DMS114 treated with DMSO at 0.1 percent for 48 hours (cell line): ENCODE results near the gene C19orf67.
"Not testable (repeated sequence)": the region's sequence is repeated elsewhere in the genome, so short reads cannot be mapped to it uniquely, and the experiment has no call there.

Source experiments
- DNase-seq: peaks from one replicate; lab custom pipeline; 2025; ENCODE audit not compliant: unreplicated experiment; lab: John Stamatoyannopoulos, UW

The C19orf67 gene

DNA sequence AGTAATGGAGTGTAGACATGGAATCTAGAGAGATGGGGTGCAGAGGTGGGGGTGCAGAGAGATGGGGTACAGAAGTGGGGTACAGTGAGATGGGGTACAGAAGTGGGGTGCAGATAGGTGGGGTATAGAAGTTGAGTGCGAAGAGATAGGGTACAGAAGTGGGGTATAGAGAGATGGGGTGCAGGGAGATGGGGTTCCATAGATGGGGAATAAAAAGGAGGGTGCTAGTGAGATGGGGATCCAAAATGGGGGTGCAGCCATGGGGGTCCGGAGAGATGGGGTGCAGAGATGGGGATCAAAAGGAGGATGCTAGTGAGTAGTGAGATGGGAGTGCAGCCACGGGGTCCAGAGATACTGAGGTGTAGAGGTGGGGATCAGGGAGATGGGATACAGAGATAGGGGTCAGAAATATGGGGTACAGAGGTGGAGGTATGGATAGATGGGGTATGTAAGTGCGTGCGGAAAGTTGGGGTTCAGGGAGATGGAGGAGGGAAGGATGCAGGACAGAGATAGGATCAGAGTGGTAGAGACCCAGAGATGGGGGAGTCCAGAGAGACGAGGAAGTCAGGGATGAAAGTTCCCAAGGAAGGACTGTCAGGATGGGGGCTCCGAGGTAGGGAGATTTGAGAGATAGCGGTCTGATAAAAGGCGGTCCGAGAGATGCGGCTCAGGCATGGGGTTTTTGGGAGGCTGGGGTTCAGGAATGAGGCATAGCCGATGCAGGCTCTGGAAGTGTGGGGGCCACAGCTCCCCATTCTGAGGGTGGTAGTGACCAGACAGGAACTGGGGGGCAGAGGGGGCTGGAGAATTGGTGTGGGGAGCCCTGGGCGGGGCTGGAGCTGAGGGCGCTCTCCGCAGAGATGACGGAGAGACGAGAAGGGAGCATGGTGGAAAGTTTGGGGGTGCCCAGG is 27.1 kb downstream of the C19orf67 start:
- DNase-seq: no peak

DNA sequence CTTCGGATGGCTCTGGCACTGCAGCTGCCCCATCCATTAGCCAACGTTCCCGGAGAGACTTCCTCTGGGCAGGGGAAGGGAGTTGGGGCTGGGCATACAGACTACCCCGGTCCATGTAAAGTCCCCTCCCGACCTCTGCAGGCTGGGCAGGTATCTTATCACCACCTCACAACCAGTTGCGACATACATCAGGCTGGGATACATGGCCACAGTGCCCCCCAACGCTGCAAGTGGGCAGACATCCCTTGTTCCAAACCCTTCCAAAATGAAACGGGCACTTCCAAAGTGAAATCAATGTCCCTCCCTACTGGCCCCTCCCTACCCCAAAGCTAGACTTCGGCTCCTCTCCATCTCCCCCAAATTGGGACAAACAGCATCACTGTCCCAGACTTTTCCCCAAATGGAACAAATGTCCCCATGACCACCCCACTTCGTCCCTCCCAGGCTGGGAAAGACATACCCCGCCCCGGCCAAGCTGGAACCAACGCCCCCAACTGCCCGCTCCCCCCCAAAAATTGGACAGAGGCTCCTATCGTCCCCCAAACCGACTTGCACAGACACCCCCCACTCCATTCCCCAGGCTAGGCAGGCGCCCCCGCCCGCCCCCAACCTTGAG is 28.7 kb downstream of the C19orf67 start:
- DNase-seq: no peak

DNA sequence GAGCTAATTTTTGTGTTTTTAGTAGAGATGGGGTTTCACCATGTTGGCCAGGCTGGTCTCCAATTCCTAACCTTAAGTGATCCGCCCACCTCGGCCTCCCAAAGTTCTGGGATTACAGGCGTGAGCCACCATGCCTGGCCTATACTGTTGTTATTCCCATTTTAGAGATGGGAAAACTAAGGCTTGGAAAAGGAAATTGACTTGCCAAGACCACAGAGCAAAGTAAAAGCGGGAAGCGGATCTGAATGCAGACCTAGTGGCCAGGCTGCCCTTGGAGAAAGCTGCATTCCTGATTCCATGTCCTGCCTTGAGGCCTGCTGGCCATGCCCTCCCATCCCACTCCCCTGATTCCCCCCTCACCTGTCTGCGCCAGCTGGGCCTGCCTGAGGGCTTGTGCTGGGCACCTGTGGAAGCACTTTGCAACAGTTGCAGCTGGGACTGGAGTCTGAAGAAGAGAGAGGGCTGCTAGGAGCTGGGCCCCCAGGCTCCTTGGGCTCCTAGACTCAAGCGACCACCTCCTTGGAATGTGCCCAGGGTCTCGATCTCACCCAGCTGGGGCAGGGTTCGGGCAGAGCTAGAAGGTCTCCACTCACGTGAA is 29.4 kb downstream of the C19orf67 start:
- DNase-seq: no peak

DNA sequence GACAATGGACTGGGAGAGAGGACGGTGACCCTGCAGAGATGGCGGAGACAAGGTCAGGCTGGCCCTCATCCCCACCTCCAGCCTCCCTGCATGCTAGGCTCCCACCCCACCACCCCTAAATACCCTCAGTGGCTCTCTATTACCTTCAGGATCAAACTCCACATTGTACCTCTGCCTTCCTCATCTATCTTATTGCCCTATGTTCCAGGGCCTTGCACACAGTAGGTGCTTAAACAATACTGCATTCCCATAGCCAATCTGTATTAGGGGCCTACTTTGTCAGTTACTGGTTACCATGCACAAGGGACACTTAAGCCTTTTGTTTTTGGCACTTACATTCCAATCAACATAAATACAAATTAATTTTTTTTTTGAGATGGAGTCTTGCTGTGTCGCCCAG is 30.2 kb downstream of the C19orf67 start:
- DNase-seq: no peak

DNA sequence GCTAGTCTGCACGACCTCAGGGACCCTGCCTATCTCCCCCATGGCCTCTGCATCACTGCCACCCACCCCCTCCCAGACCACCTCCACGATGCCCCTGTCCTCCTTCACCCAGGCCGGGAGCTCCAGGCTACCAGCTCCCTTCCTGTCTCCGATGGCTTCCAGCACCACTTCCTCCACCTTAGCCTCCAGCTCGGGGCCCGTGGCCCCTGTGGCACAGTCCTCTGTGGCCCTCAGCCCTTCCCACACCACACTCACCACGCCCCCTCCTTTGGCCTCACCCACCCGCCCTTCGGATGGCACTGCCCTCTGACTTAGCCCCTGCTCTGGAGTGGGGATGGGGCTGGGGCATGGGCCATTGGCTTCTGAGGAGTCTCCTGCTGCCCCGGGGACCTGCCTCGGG is 30.9 kb downstream of the C19orf67 start:
- no peak for DNase-seq

DNA sequence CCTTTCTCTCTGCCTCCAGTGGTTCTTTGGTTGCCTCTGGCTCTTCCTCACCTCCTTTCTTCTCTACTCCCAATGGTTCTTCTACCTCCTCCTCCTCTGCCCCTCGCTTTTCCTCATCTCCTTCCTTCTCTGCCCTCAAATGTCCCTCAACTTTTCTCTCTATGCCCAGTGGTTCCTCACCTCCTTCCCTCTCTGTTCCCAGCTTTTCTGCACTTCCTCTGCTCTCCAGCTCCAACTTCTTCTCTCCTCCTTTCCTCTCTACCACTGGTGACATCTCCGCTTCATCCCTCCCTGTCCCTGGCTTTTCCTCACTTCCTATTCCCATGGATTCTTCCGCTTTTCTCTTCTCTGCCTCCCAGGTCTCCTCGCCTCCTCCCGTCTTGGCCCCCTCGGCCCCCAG is 31.5 kb downstream of the C19orf67 start:
- no peak for DNase-seq

DNA sequence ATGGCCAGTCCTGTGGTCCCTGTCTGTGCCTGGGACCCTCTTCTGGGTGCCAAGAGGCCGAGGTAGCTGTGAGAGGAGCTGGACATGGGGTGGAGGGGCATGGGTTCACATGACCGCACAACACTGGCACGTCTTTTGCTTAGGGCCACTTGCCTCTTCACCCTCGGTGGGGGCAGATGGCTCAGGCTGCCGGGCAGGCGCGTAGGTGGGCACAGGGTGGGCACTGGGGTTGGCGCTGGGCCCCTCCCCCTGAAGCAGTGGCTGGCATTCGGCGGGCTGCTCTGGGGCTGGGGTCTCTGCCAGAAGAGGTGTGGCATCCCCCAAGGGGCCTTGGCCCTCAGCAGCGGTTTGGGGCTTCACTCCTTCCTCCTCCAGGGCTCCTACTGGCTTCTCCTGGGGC is 32.1 kb downstream of the C19orf67 start:
- no peak for DNase-seq

DNA sequence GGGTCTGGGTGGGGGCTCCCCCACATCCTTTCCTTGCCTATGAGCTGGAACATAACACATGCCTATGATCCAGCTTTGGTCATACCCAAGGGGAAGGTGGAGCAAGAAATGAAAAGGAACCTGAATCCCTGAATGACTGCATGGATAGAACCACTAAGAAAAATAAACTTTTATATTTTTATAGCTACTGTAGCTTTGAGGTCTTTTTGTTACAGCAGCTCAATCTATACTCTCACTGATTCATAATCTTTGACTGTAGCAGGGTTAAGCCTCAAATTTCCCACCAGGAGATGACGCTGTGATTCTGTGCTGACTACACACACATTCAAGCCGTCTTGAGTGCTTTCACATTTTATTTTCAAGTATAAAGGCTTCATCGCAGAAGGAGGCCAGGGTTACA is 32.6 kb downstream of the C19orf67 start:
- DNase-seq: no peak

DNA sequence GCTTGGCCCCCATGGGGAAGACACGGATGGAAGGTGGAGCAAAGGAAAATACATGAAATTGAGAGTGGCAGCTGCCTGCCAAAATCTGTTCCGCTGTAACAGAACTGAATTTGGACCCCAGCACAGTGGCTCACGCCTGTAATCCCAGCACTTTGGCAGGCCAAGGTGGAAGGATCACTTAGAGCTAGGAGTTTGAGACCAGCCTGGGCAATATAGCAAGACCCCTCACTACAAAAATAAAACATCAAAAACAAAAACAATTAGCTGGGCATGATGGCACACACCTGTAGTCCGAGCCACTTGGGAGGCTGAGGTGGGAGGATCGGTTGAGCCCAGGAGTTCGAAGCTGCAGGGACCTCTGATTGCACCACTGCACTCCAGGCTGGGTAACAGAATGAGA is 33.1 kb downstream of the C19orf67 start:
- DNase-seq: no peak

DNA sequence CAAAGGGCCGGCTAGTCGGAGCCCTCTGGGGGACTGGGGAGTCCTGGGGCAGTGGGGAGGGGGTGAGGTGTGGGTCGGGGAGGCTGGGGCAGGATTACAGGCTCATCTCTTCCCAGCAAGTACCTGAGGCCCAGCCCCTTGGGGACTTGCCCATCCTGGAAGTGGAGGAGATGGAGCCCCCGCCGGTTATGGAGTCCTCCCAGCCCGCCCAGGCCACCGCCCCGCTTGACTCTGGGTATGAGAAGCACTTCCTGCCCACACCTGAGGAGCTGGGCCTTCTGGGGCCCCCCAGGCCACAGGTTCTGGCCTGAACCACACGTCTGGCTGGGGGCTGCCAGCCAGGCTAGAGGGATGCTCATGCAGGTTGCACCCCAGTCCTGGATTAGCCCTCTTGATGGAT is 33.6 kb downstream of the C19orf67 start:
- no peak for DNase-seq

DNA sequence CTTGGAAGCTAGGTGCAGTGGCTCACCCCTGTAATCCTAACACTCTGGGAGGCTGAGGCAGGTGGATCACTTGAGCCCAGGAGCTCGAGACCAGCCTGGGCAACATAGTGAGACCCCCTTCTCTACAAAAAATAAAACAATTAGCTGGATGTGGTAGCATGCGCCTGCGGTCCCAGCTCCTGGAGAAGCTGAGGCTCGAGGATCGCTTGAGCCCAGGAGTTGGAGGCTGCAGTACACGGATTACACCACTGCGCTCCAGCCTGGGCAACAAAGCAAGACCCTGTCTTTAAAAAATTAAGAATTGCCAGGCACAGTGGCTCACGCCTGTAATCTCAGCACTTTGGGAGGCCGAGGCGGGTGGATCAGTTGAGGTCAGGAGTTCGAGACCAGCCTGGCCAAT is 34.6 kb downstream of the C19orf67 start:
- not testable (repeated sequence) for DNase-seq

DNA sequence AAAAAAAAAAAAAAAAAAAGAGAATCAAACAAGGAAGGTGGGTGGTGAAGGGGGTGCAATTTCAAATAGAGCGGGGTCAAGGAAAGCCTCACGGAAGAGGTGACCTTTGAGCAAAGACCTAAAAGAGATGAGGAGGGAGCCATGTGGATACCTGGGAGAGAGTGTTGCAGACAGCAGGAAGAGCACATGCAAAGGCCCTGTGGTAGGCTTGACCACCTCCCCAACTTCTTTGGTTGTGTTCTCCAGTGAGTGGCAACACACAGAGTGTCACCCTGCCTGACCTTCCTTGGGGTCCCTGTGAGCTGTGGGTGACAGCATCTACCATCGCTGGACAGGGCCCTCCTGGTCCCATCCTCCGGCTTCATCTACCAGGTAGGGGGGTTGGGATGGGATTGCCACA is 35.1 kb downstream of the C19orf67 start:
- no peak for DNase-seq

DNA sequence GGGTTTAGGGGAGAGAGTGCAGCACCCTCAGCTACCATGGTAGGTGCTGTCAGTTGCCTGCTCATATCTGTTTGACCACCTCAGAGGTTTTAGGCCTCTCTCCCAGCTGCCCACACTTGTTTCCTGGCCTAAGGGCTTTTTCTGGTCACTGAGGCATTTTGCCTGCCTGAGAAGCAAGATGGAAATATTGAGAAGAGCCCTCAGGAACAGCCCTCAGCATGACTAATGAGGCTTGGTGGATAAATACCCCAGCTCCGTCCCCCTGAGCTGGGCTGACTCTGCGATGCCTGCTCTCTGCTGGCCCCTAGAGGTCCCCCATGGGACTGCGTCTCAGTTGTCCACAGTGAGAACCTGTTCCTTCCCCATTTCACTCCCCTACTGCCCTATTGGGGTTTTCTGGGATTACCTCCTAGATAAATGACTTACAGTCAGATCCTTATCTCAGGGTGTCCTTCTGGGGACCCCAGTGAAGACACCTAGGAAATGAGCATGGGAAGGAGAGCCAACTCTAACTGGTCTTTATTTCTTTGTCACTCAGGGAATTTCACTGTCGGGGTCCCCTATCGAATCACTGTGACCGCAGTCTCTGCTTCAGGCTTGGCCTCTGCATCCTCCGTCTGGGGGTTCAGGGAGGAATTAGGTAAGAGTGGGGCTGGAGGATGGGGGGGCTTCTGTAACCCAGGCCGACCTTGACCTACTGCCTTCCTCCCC is 37.0 kb downstream of the C19orf67 start:
- no peak for DNase-seq

DNA sequence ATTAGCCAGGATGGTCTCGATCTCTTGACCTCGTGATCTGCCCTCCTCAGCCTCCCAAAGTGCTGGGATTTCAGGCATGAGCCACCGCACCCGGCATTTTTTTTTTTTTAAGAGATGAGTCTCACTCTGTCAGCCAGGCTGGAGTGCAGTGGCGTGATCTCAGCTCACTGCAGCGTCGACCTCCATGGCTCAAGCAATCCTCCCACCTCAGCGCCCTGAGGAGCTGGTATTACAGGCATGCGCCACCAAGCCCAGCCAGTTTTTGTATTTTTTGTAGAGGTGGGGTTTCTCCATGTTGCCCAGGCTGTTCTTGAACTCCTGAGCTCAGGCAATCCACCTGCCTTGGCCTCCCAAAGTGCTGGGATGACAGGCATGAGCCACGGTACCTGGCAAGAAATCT is 37.7 kb downstream of the C19orf67 start:
- not testable (repeated sequence) for DNase-seq

DNA sequence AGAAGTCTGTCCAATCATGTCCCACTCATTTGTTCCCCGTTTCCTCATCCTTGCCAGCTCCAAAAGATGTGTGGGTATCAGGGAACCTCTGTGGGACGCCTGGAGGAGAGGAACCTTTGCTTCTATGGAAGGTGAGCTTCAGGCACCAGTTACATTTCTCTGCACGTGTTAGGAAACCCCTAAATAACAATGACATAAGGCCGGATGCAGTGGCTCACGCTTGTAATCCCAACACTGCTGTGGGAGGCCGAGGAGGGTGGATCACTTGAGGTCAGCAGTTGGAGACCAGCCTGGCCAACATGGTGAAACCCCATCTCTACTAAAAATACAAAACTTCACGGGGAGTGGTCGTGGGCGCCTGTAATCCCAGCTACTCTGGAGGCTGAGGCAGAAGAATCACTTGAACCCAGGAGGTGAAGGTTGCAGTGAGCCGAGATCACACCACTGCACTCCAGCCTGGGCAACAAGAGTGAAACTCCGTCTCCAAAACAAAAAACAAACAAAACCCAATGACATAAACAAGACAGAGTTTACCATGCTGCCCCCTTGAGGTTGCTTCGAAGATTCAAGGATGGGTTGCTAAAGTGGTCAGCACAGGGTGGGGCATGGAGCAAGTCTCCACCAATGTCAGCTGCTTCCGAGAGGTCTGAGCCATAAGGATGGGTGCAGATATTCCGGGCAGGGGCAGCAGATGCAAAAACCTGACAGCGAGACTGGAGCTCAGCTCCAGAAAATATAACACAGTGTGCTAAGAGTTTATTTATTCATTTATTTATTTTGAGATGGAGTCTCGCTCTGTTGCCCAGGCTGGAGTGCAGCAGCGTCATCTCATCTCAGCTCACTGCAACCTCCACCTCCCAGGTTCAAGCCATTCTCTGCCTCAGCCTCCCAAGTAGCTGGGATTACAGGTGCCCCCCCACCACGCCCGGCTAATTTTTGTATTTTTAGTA is 42.6 kb downstream of the C19orf67 start:
- peak; percentile 35 for DNase-seq

DNA sequence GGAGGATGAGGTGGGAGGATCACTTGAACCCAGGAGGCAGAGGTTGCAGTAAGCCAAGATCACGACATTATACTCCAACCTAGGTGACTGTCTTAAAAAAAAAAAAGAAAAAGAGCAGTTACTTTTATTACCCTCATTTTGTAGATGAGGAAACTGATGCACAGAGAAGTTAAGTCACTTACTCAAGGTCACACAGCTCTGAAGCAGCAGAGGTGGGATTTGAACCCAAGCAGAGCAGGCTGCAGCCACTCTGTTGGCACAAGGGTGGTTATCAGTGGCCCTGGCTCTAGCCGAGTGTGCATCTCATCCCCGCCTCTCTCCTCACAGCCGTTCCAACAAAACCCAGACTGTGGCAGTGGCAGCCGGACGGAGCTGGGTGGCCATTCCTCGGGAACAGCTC is 46.4 kb downstream of the C19orf67 start:
- no peak for DNase-seq

DNA sequence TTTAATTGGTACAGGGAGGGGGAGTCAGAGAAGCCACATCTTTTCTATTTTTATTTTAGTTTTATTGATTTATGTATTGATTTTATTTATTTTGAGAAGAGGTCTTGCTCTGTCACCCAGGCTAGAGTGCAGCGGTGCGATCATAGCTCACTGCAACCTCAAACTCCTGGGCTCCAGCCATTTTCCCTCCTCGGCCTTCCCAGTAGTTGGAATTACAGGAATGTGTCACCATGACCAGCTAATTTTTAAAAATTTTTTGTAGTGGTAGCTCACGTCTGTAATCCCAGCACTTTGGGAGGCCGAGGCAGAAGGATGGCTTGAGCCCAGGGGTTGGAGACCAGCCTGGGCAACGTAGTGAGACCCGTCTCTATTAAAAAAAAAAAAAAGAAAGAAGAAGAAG is 49.9 kb downstream of the C19orf67 start:
- no peak for DNase-seq

DNA sequence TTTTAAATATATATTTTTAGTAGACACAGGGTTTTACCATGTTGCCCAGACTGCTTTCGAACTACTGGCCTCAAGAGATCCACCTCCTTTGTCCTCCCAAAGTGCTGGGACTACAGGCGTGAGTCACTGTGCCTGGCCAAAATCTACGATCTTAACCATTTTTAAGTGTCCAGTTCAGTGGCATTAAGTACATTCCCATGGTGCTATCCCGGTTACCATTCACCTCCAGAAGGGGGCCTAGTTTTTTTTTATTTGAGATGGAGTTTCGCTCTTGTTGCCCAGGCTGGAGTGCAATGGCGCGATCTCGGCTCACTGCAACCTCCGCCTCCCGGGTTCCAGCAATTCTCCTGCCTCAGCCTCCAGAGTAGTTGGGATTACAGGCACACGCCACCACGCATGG is 50.4 kb downstream of the C19orf67 start:
- peak; percentile 6 for DNase-seq

DNA sequence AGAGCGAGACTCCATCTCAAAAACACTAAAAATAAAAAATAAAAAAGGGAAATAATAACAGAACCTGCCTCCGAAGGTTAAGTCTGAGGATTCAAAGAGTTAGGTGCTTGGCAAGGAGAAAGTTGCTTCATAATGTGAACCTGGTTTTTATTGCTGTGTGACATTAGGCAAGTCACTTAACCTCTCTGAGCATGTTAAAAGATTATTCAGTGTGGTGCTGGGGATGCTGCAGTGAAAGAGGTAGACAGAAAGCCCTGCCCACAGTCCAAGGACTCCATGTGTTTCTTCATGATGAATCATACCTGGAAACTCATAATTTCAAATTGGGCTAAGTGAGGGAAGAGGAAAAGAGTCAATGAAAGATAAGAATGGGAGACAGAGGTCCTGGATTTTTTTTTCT is 51.6 kb downstream of the C19orf67 start:
- no peak for DNase-seq

DNA sequence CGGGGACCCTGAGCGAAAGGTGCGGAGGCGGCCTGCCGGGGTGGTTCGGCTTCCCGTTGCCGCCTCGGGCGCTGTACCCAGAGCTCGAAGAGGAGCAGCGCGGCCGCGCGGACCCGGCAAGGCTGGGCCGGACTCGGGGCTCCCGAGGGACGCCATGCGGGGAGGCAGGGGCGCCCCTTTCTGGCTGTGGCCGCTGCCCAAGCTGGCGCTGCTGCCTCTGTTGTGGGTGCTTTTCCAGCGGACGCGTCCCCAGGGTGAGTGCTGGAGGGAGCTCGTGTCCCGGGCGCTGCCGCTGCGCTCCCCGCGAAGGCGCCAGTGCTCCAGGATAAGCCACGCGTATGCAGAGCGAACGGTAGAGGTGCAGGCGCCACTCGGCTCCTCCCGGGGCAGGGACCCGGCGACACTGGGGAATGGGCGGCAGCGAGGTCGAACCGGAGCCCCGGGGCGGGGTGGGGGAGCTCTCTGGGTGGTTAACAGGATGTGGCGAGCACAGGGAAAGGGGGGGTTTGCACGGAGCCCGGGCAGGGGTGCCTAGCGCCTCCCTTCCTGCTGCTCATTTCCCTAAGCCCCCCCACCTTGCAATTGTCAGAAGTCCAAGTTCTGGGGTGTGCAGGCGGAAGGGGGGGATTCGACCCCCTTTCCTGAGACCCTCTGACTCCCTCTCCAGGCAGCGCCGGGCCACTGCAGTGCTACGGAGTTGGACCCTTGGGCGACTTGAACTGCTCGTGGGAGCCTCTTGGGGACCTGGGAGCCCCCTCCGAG is 53.7 kb downstream of the C19orf67 start, which contains the start of gene IL27RA:
Gene IL27RA, plus strand, starts transcription at position 44 of the 762 bp plus-strand sequence. Its CDS starts 111 bp downstream, at position 155.
- DNase-seq: peak; percentile 47
